GM21619 (cell line): ENCODE measurements around the gene FUNDC2.

Experiments
- ATAC-seq: cut with Tn5 transposase; IDR thresholded peaks from one replicate; pipeline ENCODE4 v1.9.1; 2021; ENCODE audit not compliant: unreplicated experiment

Gene FUNDC2

DNA sequence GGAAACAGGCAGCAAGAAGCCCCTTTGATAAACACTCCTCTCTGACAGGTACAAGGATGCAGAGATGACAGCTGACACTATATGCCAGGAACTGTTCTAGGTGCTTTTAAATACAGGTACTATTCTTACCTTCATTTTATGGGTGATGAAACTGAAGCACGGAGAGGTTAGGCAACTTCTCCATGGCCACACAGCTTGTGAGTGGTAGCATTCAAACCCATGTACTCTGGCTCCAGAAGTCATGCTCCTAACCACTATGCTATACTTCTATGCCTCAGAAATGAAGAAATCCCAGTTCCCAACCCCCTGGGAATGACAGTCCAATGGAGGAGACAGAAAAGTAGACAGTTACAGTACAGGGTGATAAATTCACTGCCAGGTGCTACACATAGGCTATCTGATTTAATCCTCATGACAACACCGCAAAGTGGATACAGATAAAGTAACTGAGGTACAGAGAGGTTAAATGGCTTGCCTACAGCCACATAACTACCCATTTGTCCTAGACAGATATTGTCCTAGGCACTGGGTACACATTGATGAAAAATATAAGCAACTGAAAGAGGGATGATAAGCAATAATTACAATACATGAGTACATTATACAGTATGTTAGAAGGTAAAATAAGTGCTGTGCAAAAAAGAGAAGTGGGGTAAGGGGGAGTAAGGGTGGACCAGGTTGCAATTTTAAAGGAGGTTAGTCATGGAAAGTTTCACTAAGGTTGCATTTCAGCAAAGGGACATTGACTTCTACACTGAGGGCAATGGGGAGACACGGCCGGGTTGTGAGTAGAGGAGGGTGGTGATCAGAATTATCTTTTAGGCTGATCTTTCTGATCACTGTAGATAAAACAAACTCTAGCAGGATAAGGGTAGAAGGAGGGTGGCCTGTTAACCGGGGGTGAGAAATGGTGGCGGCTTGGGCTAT, 2.5 kb upstream of the FUNDC2 start:
- ATAC-seq = no peak

DNA sequence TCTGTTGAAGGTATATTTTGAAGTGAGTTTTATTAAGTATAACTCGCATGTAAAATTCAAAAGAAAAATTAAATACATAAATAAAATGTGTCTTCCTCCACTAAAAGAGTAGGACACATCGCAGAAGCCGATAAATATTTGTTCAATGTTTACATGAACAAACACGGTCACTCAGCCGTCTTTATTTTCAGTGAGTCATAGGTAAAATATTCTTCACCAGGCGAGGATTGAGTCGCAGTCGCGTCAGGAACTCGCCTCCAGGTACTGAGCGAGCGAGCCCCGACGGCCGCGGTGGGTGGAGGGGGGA, 271 bp upstream of the FUNDC2 start:
- no peak for ATAC-seq

DNA sequence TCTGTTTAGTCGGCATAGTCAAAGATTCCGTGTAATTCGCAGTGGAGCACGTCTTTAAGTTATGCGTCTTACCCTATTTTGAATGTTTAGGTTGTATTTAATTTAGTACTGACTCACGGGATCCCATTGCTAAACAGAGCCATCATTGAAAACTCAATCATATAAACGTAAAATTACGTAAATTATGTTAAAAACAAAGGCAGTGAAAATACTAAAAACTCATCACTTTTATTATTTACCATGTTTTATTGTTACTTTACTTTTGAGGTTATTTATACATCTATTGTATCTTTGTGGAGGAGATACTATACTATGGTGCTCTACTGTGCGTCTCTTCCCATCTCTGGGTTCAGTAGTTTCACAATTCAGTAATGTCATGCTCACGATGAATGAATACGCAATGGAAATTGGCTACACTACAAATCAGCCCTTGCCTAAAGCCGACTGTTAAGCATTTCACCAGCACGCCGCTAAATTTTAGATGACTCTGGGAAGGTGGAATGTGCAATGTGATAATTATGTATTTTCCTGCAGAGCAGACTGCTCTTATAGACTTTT, 944 bp downstream of the FUNDC2 start:
- no peak for ATAC-seq

DNA sequence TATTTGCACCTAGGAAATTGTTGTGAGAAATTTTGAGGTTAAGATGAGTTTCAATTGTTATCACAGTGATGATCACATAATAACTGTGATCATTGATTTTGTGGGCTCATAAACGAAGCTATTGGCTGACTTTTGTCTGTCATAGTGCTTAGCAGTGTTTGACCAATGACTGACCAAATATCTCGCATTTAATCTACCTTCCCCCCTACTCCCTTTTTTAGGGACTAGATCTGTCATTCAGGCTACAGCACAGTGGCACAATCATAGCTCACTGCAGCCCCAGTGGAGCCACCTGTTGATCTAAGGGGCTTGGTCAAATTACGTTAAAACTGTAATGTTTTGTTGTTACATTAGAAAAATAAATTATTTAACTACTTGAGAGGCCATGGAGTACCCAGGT, 1.5 kb downstream of the FUNDC2 start:
- no peak for ATAC-seq

DNA sequence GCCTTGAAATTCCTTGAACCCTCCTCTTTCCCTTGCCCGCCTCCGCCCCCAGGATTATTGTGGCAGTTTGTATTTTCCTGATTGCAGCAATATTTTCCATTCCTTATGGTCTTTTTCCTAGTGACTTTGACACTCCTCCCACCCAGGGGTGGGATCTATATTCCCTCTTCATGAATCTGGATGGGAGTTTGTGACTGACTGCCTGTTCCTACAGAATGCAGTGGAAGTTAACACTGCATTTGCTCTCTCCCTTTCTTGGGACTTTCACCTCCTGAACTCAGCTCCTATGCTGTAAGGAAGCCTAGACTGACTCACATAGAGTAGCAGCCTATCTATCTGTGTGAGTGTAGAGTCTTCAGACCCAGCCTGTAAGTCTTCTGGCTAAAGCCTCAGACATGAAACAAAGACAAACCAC, 2.2 kb downstream of the FUNDC2 start:
- ATAC-seq = no peak

DNA sequence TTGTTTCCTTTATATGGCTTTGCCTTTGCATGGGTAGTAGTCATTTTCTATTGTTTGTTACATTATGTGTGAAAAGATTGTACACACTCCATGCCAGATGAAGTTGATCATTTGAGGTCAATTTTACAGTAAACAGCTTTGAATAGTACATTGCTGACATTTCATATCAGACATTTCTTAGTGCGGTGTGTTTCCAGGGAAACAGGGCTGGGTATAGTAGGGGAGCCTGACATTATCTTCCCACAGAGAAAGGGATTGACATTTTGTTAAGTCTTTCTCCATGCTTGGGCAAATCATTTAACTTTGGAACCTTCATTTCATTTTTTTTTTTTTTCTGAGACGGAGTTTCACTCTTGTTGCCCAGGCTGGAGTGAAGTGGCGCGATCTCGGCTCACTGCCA, 5.0 kb downstream of the FUNDC2 start:
- ATAC-seq = no peak

DNA sequence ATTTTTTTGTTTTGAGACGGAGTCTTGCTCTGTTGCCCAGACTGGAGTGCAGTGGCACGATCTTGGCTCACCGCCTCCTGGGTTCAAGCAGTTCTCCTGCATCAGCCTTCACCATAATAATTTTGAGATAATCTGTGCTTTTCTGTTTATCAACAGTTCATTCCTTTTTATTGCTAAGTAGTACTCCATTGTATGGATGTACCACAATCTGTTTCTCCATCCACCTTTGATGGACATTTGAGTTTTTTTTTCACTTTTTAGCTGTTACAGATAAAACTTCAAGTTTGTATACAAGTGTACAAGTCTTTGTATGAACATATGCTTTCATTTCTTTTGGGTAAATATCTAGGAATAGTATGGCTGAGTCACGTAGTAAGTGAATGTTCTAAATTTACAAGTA, 9.0 kb downstream of the FUNDC2 start:
- no peak for ATAC-seq

DNA sequence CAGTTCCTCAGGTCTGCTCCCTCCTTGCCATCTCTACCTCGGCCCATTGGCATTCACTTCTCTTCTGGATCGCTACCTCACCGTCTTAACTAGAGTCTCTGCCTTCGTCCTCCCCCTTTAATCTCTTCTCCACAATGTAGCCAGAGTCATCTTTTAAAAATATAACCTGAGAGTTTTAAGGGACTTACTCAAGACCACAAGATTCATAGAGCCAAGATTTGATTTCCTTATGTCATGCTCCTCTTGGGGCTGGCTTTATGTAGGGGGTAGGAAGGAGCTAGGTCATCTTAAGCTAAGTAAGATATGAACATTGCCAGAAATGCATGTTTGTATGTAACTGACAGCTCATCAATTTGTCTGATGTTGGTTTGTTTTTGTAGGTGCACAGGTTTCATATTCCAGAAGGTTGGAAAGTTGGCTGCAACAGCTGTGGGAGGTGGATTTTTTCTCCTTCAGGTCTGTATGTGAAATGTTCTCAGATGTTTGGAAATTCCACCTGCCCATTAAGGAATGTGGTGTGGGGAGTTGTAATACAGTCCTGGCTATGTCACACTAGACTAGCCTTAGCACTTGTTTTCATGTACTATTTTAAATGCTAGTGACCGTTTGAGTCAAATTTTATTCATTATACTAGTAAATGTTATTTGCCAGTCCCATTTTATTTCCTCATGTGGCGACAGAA, 19.6 kb downstream of the FUNDC2 start:
- no peak for ATAC-seq

DNA sequence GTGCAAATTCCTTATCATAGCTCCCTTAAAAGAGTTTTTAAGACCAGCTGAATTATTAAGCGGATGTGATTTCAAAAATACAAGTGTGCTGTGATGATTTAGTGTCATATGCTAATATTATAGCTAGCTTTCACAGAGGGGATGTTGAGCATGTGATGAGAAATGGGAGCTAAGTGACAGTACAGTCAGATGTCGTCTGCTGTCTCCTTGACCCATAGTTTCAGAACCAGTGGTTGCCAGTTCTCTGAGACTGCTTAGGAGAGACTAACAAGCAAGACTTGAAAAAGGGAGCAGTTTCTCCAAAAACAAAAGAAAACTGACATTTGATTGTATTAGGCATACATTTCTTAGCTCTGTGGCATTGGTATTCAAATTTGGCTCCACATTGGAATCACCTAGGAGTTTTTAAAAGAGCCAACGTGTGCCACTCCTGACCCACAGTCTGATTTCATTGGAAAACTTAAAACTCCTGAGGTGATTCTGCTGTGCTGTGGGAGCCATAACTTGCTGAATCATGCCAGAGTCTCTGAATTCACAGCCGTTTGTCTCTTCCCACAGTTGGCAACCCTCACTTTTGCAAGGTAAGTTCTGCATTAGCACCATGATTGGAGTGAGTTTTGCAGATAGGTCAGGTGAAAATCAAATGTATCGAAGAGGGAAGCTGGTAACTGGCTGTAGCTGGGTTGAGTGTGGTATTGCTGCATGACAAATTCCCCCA, 20.3 kb downstream of the FUNDC2 start:
- no peak for ATAC-seq

DNA sequence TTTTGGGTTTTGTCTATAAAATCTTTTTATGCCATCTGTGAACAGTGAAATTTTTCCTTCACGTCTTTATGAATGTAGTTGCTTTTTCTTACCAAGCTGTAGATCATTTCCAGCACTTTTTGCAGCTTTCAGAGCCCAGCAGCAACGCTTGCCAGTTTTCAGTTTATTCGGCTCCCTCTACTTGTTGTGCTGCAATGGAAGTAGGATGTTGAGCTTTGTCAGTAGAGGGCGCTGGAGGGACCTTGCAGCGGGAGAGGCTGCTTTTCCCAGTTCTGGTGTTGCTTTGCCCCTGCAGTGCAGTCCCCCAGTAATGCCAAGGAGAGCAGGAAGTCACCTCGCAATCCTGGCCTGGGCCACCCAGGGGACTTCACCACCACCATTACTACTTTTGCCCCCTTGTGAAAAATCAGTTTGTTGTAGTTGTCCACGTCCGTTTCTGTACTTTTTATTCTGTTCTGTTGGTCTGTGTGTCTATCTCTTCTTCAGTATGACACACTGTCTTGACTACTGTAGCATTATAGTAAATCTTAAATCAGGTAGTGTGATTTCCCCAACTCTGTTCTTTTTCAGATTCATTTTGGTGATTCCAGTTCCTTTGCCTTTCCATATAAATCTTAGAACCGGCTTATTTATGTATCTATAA, 22.5 kb downstream of the FUNDC2 start:
- no peak for ATAC-seq

DNA sequence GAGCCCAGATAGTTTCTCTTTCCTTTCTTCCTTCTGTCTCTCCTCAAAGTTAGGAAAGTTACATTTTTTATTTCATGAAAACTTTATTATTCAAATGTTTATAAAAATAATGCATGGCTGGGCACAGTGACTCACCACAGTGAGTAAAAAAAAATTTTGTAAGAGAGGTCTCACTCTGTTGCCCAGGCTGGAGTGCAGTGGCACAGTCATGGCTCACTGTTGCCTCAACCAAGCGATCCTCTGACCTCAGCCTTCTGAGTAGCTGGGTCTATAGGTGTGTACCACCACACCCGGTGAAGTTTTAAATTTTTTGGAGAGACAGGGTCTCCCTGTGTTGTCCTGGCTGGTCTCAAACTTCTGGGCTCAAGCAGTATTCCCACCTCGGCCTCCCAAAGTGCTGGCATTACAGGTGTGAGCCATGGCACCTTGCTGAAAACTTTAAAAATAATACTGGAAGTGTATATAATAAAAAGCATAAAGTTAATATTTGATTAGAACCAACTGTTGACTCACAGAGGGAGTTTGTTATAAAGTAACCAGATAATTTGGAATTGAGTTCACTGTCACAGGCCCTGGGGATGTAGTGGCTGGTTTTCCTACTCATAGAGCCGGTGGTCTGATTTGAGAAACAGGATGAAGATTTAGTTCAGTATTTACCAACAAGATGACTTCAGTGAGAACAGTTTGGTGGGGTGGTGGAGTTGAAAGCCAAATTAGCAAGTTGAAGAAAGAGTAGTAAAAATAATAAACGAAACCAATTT, 26.3 kb downstream of the FUNDC2 start:
- no peak for ATAC-seq

DNA sequence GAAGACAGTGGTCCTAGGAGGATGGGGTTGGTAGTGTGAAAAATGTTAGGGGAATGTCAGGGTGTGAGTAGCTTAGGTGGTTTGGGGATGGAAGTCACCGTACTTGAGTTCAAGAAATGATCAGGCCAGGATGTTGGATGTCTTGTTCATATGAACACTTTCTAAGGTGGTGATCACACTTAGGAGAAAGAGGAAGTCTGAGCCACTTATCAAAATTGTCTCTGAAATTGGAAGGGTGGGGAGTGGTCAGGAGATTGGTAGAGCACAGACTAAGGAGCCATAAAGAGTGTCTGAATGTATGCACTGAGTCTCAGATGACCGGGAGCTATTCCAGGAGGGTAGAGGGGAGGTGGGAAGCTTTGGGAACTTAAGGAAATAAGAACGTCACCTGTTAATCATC, 27.0 kb downstream of the FUNDC2 start:
- no peak for ATAC-seq

DNA sequence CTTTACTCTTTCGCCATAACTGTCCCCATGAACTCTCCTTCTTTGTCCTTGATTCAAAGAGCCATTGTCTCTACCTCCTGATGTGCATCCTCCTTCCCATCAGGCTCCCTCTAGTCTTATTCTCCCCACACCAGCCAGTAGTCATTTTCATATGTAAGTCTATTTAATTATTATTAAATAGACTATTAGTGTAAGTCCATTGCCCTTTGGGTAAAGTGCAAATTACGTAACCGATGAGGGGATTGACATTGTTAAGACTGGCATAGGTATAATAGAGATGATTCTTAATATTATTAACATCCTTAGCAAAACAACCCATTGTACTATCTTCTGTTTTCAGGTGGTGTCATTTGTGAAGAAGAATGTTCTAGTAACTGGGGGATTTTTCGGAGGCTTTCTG, 27.6 kb downstream of the FUNDC2 start:
- ATAC-seq = no peak

DNA sequence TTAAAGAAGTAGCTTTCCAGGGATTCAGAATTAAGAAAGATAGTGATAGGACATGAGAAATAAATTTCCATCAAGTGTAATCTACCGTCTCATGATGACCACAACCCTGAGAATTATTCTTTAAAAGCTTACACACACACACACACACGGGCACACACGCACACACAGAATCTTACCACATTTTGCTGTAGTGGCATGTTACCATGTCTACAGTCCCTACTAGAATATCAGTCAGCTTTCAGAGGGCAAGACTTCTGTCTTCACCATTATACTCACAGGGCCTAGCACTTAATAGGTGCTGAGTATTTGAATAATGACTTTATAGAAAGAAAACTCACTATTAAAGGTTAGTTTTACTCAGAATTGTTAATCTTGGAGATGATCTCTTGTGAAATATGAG, 28.9 kb downstream of the FUNDC2 start:
- ATAC-seq = no peak

DNA sequence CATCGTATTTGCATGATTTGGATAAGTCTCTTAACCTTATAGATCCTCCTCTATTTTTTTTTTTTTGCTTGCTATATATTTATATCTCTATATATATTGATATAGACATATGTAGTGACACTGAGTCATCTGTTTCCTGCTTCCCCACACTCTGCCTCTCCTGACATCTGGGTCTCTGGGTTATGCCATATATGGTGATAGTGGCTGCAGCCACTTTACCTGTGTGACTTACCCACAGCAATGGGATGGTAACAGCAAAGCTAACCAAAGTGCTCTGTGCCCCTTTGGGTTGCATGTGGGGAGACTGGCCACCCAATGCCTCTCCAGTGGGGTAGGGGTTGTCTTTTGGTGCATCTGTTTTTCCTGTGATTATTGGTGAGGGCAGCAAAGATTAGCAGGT, 29.8 kb downstream of the FUNDC2 start:
- no peak for ATAC-seq

DNA sequence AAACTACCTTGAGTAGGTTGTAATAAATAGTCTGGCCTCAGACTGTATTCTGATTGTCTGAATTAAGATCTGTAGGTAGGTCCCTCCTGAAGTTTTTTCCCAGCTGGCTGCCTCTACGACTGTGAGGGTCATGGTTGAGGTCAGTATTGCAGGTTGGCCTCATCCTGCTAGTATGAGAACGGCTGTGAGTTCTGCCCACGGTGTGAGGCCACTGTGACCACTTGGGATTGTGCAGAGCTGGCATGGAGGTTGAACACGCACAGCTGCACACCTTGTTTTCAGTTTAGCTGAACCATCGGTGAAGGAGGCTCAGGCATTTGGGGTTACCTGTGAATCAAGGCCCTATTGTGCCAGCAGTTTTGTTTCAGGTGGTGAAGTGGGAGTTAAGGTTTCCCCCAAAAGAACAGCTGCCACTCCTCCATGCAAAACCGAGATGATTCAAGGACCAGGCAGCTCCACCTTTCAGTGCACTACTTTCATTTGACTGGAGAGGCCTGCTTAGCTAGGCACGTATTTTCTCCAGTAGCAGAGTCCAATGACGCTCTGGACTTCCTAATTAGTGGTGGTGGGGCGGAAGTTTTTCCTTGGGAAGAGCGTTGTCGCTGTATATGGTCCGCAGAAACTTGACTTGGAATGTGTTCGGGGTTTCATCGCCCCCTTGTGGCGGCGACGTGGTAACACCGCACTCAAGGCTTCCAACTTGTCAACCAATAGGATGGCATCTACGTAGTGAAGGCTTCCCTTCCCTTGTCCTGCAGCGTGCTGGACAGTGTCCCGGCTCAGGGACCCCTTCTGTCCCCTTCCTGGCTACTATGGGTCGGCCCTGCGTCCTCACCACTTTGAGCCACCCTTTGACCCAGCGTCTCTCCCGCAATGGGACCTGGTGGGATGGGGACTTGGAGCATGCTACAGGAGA, 30.5 kb downstream of the FUNDC2 start:
- peak; percentile 79 for ATAC-seq

DNA sequence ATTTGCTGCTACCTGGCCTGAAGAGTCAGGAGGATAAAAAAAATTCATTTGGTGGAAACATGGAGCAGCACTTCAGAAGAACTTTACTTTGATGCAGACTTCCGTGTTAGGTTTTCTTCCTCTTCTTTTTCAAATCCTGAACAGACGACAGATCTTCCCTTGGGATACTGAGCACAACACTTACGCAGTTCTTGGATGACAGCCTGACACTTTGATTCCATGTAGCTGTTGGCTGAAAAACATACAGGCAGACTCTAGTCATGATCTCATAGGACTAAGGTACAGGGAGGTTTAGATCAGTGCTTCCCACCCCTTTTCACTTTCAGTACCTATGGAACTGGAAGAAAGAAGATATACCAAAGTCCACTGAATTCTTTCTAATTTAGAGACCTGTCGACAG, 35.1 kb downstream of the FUNDC2 start:
- no peak for ATAC-seq

DNA sequence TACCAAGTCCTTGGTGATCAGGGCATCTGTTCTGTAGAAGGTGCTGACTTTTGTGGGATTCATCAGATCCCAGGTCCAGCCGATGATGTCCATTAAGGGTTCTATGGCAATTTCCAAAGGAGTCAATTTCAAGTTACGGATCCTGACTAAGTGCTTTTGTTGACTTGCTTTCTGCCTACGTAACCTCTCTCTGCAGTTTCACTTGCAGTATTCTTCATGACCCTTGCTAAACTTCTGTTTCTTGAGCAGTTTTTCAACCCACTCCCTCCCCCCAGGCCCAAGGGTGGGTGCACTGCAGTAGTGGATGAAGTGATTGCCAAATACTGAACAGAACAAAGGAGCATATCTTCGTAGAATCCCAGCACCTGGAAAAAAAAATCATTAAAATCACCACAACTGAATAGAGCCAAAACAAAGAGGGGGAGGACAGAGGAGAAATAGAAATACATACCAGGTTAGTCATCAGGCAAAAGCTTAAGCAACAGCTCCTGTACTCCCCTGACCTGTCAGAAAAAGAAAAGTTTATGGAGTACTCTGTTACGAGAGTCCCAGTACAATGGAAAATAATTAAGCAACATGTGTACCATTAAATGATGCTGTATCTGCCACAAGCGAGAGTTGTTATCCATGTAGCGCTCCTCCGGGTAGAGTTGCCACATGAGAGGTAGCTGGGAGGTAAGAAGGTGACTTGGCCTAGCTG, 38.5 kb downstream of the FUNDC2 start:
- ATAC-seq = no peak

DNA sequence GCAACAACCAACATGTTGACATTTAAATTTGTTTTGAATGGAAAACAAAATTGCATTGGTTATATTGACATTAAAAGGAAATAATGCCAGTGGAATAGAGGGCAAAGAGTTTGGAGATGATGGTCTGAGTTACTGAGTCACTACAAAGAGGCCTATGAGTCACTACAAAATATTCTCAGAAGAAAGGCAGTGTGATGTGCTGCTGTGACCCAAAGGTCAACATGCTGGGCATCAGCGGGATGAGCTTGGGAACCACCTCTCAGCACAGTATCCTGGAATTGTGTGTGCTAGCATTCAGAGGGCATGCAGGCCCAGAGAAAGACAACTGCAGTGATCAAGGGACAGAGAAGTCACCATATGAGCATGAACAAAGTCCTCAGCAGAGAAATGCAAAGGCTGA, 41.5 kb downstream of the FUNDC2 start:
- no peak for ATAC-seq
